H1 (cell line): Measurements from ENCODE around the gene GPR160. TPM values are rescaled to one million over a fixed set of nuclear protein-coding genes. Genes with fewer than 3 reads are reported as not detected.

ENCODE experiments used
- CTCF ChIA-PET: fragments of 300-600 bp; sonication (Branson Sonifier 250); formaldehyde crosslinking; loops from one replicate; lab custom pipeline; 2021; ENCODE audit not compliant: partially characterized antibody; lab: Charles Lee
- POLR2A ChIA-PET: fragments of 300-600 bp; sonication (Branson Sonifier 250); formaldehyde crosslinking; loops from one replicate; lab custom pipeline; 2021; ENCODE audit warnings: inconsistent platforms; ENCODE audit not compliant: partially characterized antibody; lab: Charles Lee
- DNase-seq, 2 experiments: peaks; one replicate each; pipeline versions ENCODE4 v3.0.0 to v3.0.0-alpha.2; 2010 to 2022; ENCODE audit warnings: low spot score in 2 of 2, low read depth in 1 of 2, mixed read lengths in 1 of 2
- FAIRE-seq: peaks from 2 replicates; lab custom pipeline; 2011; peaks lifted over from hg19 to GRCh38; lab: Jason Lieb, UNC
- H2AFZ ChIP-seq: 2 replicates; pipeline ENCODE4 v1.8.1; 2012; ENCODE audit warnings: low read length, inconsistent platforms
- H2AK5ac ChIP-seq: 2 replicates; pipeline ENCODE4 v1.6.1; 2013; ENCODE audit warnings: low read depth, low read length
- H2BK120ac ChIP-seq: replicated peaks from 2 replicates; pipeline ENCODE3; 2013; ENCODE audit warnings: low read depth, low read length, inconsistent platforms
- H2BK12ac ChIP-seq: 2 replicates; pipeline ENCODE4 v1.6.1; 2013; ENCODE audit warnings: low read depth, low read length
- H2BK15ac ChIP-seq: 2 replicates; pipeline ENCODE4 v1.6.1; 2013; ENCODE audit warnings: low read length
- H2BK20ac ChIP-seq: 2 replicates; pipeline ENCODE4 v1.6.1; 2013; ENCODE audit warnings: low read length
- H2BK5ac ChIP-seq: 2 replicates; pipeline ENCODE4 v1.6.1; 2013; ENCODE audit warnings: low read depth, low read length
- H3K14ac ChIP-seq: 2 replicates; pipeline ENCODE4 v1.6.1; 2013; ENCODE audit warnings: inconsistent platforms; ENCODE audit not compliant: insufficient read length
- H3K18ac ChIP-seq: 2 replicates; pipeline ENCODE4 v1.6.1; 2013; ENCODE audit warnings: low read length; ENCODE audit errors: extremely low read depth
- H3K23ac ChIP-seq: 2 replicates; pipeline ENCODE4 v1.6.1; 2013; ENCODE audit warnings: inconsistent platforms; ENCODE audit not compliant: insufficient read length
- H3K23me2 ChIP-seq: 2 replicates; pipeline ENCODE4 v1.6.1; 2013; ENCODE audit warnings: low read depth, low read length
- H3K27ac ChIP-seq: 2 replicates; pipeline ENCODE4 v1.6.1; 2011; ENCODE audit warnings: low read depth, low read length, inconsistent platforms
- H3K27me3 ChIP-seq, 4 experiments: replicated peaks in 1 of 4; 1 replicate in 1 of 4; 2 replicates in 3 of 4; pipeline versions ENCODE4 v1.6.1 to v1.8.1; 2011 to 2013; ENCODE audit warnings: low read length in 3 of 4, mild to moderate bottlenecking in 3 of 4, inconsistent platforms in 2 of 4, mixed read lengths in 2 of 4, moderate library complexity in 1 of 4; ENCODE audit not compliant: control insufficient read depth in 3 of 4, insufficient read depth in 3 of 4; ENCODE audit errors: extremely low read depth in 1 of 4
- H3K36me3 ChIP-seq, 4 experiments: 2 replicates each; pipeline versions ENCODE4 v1.6.1 to v1.8.1; 2011 to 2013; ENCODE audit warnings: mild to moderate bottlenecking in 4 of 4, low read length in 3 of 4, moderate library complexity in 2 of 4, control low read depth in 1 of 4, inconsistent platforms in 1 of 4; ENCODE audit not compliant: insufficient read depth in 4 of 4, control insufficient read depth in 2 of 4
- H3K4ac ChIP-seq: replicated peaks from 2 replicates; pipeline ENCODE3; 2013; ENCODE audit warnings: low read length, low read depth, mixed read lengths, inconsistent platforms; ENCODE audit not compliant: insufficient read length
- H3K4me1 ChIP-seq, 4 experiments: replicated peaks in 1 of 4; 1 replicate in 1 of 4; 2 replicates in 3 of 4; pipeline versions ENCODE4 v1.6.1 to v1.8.1; 2011 to 2013; ENCODE audit warnings: low read length in 3 of 4, inconsistent platforms in 2 of 4, mixed read lengths in 1 of 4; ENCODE audit not compliant: insufficient read depth in 4 of 4, control insufficient read depth in 3 of 4
- H3K4me2 ChIP-seq, 2 experiments: 2 replicates each; pipeline versions ENCODE4 v1.6.1 to v1.8.1; 2011 to 2013; ENCODE audit warnings: low read depth in 2 of 2, low read length in 2 of 2, control low read depth in 1 of 2, inconsistent platforms in 1 of 2, mild to moderate bottlenecking in 1 of 2; ENCODE audit not compliant: insufficient read depth in 1 of 2
- H3K4me3 ChIP-seq, 4 experiments: fragments of 200-600, 300-600 bp in 1 of 4; sonication (generic), shearing (Covaris generic), sonication (Bioruptor Twin) in 1 of 4; 2 replicates each; pipeline versions ENCODE4 v1.5.1 to v1.8.1; 2011 to 2016; ENCODE audit warnings: low read length in 4 of 4, low read depth in 3 of 4, control low read depth in 2 of 4, inconsistent platforms in 2 of 4, mild to moderate bottlenecking in 2 of 4, mixed read lengths in 1 of 4, moderate library complexity in 1 of 4; ENCODE audit not compliant: insufficient read depth in 2 of 4; ENCODE audit errors: extremely low read depth in 1 of 4
- H3K56ac ChIP-seq: replicated peaks from 2 replicates; pipeline ENCODE3; 2013; ENCODE audit warnings: low read depth, mild to moderate bottlenecking, mixed read lengths, low read length, inconsistent platforms; ENCODE audit not compliant: insufficient read length
- H3K79me1 ChIP-seq: 2 replicates; pipeline ENCODE4 v1.6.1; 2013; ENCODE audit warnings: low read depth, low read length, control low read depth
- H3K79me2 ChIP-seq, 2 experiments: 2 replicates each; pipeline versions ENCODE4 v1.6.1 to v1.8.1; 2012 to 2013; ENCODE audit warnings: low read length in 2 of 2, mild to moderate bottlenecking in 2 of 2, inconsistent platforms in 1 of 2; ENCODE audit not compliant: insufficient read depth in 2 of 2, control insufficient read depth in 1 of 2
- H3K9ac ChIP-seq, 4 experiments: replicated peaks in 1 of 4; 1 replicate in 1 of 4; 2 replicates in 3 of 4; pipeline versions ENCODE4 v1.6.1 to v1.8.1; 2011 to 2013; ENCODE audit warnings: low read depth in 3 of 4, low read length in 3 of 4, control low read depth in 2 of 4, mild to moderate bottlenecking in 2 of 4, moderate library complexity in 2 of 4, inconsistent platforms in 1 of 4; ENCODE audit errors: extremely low read depth in 1 of 4
- H3K9me3 ChIP-seq, 2 experiments: 2 replicates each; pipeline versions ENCODE4 v1.6.1 to v1.8.1; 2012 to 2013; ENCODE audit warnings: mild to moderate bottlenecking in 2 of 2, moderate library complexity in 2 of 2, control low read depth in 1 of 2, inconsistent platforms in 1 of 2, low read depth in 1 of 2, low read length in 1 of 2, mixed read lengths in 1 of 2; ENCODE audit not compliant: insufficient read depth in 2 of 2
- H4K20me1 ChIP-seq, 2 experiments: replicated peaks in 1 of 2; 2 replicates each; pipeline versions ENCODE3 to v1.8.1; 2011 to 2013; ENCODE audit warnings: inconsistent platforms in 2 of 2, low read length in 2 of 2, mild to moderate bottlenecking in 1 of 2; ENCODE audit not compliant: insufficient read depth in 2 of 2, control insufficient read depth in 1 of 2
- H4K5ac ChIP-seq: 2 replicates; pipeline ENCODE4 v1.6.1; 2013; ENCODE audit warnings: low read length, low read depth, mixed read lengths, inconsistent platforms; ENCODE audit not compliant: insufficient read length
- H4K8ac ChIP-seq: 2 replicates; pipeline ENCODE4 v1.8.0; 2013; ENCODE audit warnings: mild to moderate bottlenecking, moderate library complexity, low read length, inconsistent platforms; ENCODE audit not compliant: insufficient read depth; ENCODE audit errors: extremely low read depth
- H4K91ac ChIP-seq: replicated peaks from 2 replicates; pipeline ENCODE3; 2013; ENCODE audit warnings: low read length, mixed read lengths, inconsistent platforms; ENCODE audit not compliant: insufficient read length
- KDM1A ChIP-seq: fragments of 200-600, 300-600 bp; sonication (generic); IDR thresholded peaks from 2 replicates; pipeline ENCODE4 v1.7.1; 2016; ENCODE audit warnings: mild to moderate bottlenecking, low read length, borderline replicate concordance
- RAD21 ChIP-seq, 2 experiments: IDR thresholded peaks in 1 of 2; conservative IDR thresholded peaks in 1 of 2; 2 replicates each; pipeline ENCODE4 v1.6.1; 2011; ENCODE audit warnings: low read depth in 2 of 2, low read length in 2 of 2, improper control_type of control experiment in 1 of 2, inconsistent platforms in 1 of 2, mild to moderate bottlenecking in 1 of 2, moderate library complexity in 1 of 2
- polyA plus RNA-seq, 7 experiments: library from polyadenylated mRNA; depleted of rRNA in 3 of 7; stranded (reverse) in 5 of 7; unstranded in 2 of 7; fragments of >200 nt in 5 of 7; fragments of 200-250 nt in 2 of 7; gene quantifications; 1 replicate in 5 of 7; 2 replicates in 1 of 7; 4 replicates in 1 of 7; pipeline versions ENCODE4 v1.2.1 to v1.2.3, GENCODE V29; 2011 to 2013; ENCODE audit warnings: missing spikeins in 2 of 7, mixed read lengths in 2 of 7
- total RNA-seq: library from RNA; stranded (reverse); fragmentation: NEBNext Ultra II Directional; extraction: Animal tissue kit (Norgen Biotek cat#: 25700); gene quantifications from 2 replicates; pipeline ENCODE4 v1.2.1, GENCODE V29; 2021

Gene GPR160
- total and polyA plus RNA-seq, 2 of the 8 experiments (the other 6 are each of a cell fraction or from before 2014, with no cell fraction given) = 14.3 to 16.6 TPM

- H2AK5ac ChIP-seq = no peak overlapping the region
- H4K91ac ChIP-seq = no peak overlapping the region
- no peak overlapping the region for H3K14ac ChIP-seq
- H2BK20ac ChIP-seq = no peak overlapping the region
- H3K4ac ChIP-seq = no peak overlapping the region
- no peak overlapping the region for H3K56ac ChIP-seq
- H3K9ac ChIP-seq = no peak overlapping the region
- no peak overlapping the region for H2BK5ac ChIP-seq
- no peak overlapping the region for H3K18ac ChIP-seq
- POLR2A ChIA-PET = no interaction called here
- H3K4me1 ChIP-seq = peaks cover under 1 to 3% (median 3%) of the 10 kb centered on the region in 4 experiments; a peak in 3 of 7 replicates
- H3K36me3 ChIP-seq = no peaks in the 10 kb centered on the region
- TF ChIP-seq KDM1A = peak; percentile 77; the same call in 1 of the 2 replicates
- no peak for TF ChIP-seq RAD21 (IDR thresholded peaks at IDR 0.05 in 1 of 2, conservative IDR thresholded peaks at IDR 0.05 in 1 of 2; ENCODE audit: low read depth in 2 of 2, low read length in 2 of 2)
- TF ChIP-seq, all 59 proteins: peak for 1
- H3K23me2 ChIP-seq = no peaks in the 10 kb centered on the region
- H4K5ac ChIP-seq = no peak overlapping the region
- H4K20me1 ChIP-seq = peaks cover 0 to 2% of the 10 kb centered on the region in 2 experiments
- no peak overlapping the region for H4K8ac ChIP-seq
- H3K9me3 ChIP-seq = no peaks in the 10 kb centered on the region
- H3K4me2 ChIP-seq = no peak overlapping the region
- DNase-seq = no peak
- H3K27me3 ChIP-seq = no peaks in the 10 kb centered on the region
- no peak overlapping the region for H3K23ac ChIP-seq
- H3K27ac ChIP-seq = no peak overlapping the region
- H3K79me2 ChIP-seq = no peaks in the 10 kb centered on the region; a peak in 1 of 4 replicates
- H3K4me3 ChIP-seq = no peak overlapping the region
- H2BK15ac ChIP-seq = no peak overlapping the region
- no peak overlapping the region for H2BK12ac ChIP-seq
- H2AFZ ChIP-seq = no peak overlapping the region
- H3K79me1 ChIP-seq = no peaks in the 10 kb centered on the region
- CTCF ChIA-PET = interaction anchor here (0.7 to 1.2 kb wide), 4 partner anchors 10 to 283 kb away, joined by 3 to 5 read pairs (median 3); partner anchors contain the start of gene ACTRT3
- no peak overlapping the region for H2BK120ac ChIP-seq
- no peak for FAIRE-seq
Observed at GRCh38 chr3:170052398-170052797, 14.6 kb downstream of the GPR160 start.
